ENCODE measurements around the gene CENPS. TPM values are rescaled to one million over a fixed set of nuclear protein-coding genes. Genes with fewer than 3 reads are reported as not detected.
"Not testable (repeated sequence)": the region's sequence is repeated elsewhere in the genome, so short reads cannot be mapped to it uniquely, and the experiment has no call there.

CENPS gene
- total RNA-seq, 2 donors from 2014 or later: 23.1 to 30.8 TPM

- Histone ChIP-seq H3K4me3 (ENCODE audit: low read length) (no peak overlapping the region), H3K4me1 (ENCODE audit: control insufficient read depth, insufficient read depth, low read length) (no peaks in the 10 kb centered on the region), H3K9ac (ENCODE audit: extremely low read depth, low read length, poor library complexity, severe bottlenecking) (no peak overlapping the region), H3K9me3 (ENCODE audit: control insufficient read depth, low read length) (peaks cover 8% of the 10 kb centered on the region), H3K36me3 (ENCODE audit: control insufficient read depth, insufficient read depth, low read length) (no peaks in the 10 kb centered on the region), H3K27ac (ENCODE audit: low read depth, low read length) (peak overlapping the region; percentile 2), H3K27me3 (ENCODE audit: control insufficient read depth, insufficient read depth, low read length, poor library complexity, severe bottlenecking) (no peaks in the 10 kb centered on the region)
- no peak overlapping the region for H3K27ac Mint-ChIP-seq
- H3K9me3 Mint-ChIP-seq: peaks cover 6% of the 10 kb centered on the region
- DNase-seq: peak; percentile 63
- H3K4me1 Mint-ChIP-seq: peaks cover 8% of the 10 kb centered on the region
- TF ChIP-seq, protein P1, sequence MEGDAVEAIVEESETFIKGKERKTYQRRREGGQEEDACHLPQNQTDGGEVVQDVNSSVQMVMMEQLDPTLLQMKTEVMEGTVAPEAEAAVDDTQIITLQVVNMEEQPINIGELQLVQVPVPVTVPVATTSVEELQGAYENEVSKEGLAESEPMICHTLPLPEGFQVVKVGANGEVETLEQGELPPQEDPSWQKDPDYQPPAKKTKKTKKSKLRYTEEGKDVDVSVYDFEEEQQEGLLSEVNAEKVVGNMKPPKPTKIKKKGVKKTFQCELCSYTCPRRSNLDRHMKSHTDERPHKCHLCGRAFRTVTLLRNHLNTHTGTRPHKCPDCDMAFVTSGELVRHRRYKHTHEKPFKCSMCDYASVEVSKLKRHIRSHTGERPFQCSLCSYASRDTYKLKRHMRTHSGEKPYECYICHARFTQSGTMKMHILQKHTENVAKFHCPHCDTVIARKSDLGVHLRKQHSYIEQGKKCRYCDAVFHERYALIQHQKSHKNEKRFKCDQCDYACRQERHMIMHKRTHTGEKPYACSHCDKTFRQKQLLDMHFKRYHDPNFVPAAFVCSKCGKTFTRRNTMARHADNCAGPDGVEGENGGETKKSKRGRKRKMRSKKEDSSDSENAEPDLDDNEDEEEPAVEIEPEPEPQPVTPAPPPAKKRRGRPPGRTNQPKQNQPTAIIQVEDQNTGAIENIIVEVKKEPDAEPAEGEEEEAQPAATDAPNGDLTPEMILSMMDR (conservative IDR thresholded peaks at IDR 0.05): no peak
- H3K36me3 Mint-ChIP-seq (ENCODE audit: low read depth): peaks cover 22% of the 10 kb centered on the region
- 43 to 52% methylated on average over 9 to 10 of the region's 10 CpGs for WGBS, 2 experiments (ENCODE audit: insufficient coverage in 1 of 2, insufficient read length in 1 of 2)
- H3K4me3 Mint-ChIP-seq: no peak overlapping the region
- no peaks in the 10 kb centered on the region for H3K27me3 Mint-ChIP-seq (ENCODE audit: insufficient read depth)
These were observed 21.1 kb downstream of the CENPS start for GRCh38 chr1:10451287-10451686.

- Histone ChIP-seq H3K9me3 (ENCODE audit: control insufficient read depth, low read length) (peaks cover 8% of the 10 kb centered on the region), H3K4me3 (ENCODE audit: low read length) (no peak overlapping the region), H3K36me3 (ENCODE audit: control insufficient read depth, insufficient read depth, low read length) (peaks cover 19% of the 10 kb centered on the region), H3K9ac (ENCODE audit: extremely low read depth, low read length, poor library complexity, severe bottlenecking) (no peak overlapping the region), H3K4me1 (ENCODE audit: control insufficient read depth, insufficient read depth, low read length) (no peaks in the 10 kb centered on the region), H3K27ac (ENCODE audit: low read depth, low read length) (no peak overlapping the region), H3K27me3 (ENCODE audit: control insufficient read depth, insufficient read depth, low read length, poor library complexity, severe bottlenecking) (no peaks in the 10 kb centered on the region)
- Mint-ChIP-seq H3K9me3 (peaks cover 6% of the 10 kb centered on the region), H3K27ac (no peak overlapping the region), H3K36me3 (ENCODE audit: low read depth) (peaks cover 36% of the 10 kb centered on the region), H3K27me3 (ENCODE audit: insufficient read depth) (no peaks in the 10 kb centered on the region), H3K4me1 (peaks cover 11% of the 10 kb centered on the region), H3K4me3 (no peak overlapping the region)
- 85 to 92% methylated on average over 3 to 5 of the region's 5 CpGs for WGBS, 2 experiments (ENCODE audit: insufficient coverage in 1 of 2, insufficient read length in 1 of 2)
- no peak for DNase-seq
- TF ChIP-seq, protein P1 (conservative IDR thresholded peaks at IDR 0.05): peak; percentile 54
These were observed 25.8 kb downstream of the CENPS start for GRCh38 chr1:10456048-10456447.

DNA sequence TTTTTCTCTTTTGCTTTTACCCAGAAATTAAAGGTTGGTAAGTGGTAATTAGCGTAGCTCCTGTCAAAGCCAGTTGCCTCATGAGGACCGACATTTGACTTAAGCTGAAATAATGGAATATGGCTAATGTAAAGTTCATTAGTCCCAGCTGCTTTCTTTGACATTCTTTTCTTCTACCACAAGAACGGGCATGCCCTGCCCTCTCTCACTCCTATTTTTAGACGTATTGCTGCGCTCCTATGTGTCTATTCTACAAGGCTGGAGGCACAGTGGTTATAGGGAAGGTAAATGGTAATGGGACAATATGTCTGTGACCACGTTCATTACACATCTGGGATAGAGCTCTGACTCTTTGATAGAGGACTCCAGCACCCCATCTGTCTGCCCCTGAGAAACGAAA is 26.4 kb downstream of the CENPS start:
- Histone ChIP-seq H3K9ac (ENCODE audit: extremely low read depth, low read length, poor library complexity, severe bottlenecking) (no peak overlapping the region), H3K27ac (ENCODE audit: low read depth, low read length) (peak overlapping the region; percentile 42), H3K36me3 (ENCODE audit: control insufficient read depth, insufficient read depth, low read length) (peaks cover 25% of the 10 kb centered on the region), H3K27me3 (ENCODE audit: control insufficient read depth, insufficient read depth, low read length, poor library complexity, severe bottlenecking) (no peaks in the 10 kb centered on the region), H3K9me3 (ENCODE audit: control insufficient read depth, low read length) (peaks cover 8% of the 10 kb centered on the region), H3K4me1 (ENCODE audit: control insufficient read depth, insufficient read depth, low read length) (no peaks in the 10 kb centered on the region), H3K4me3 (ENCODE audit: low read length) (no peak overlapping the region)
- Mint-ChIP-seq H3K27ac (no peak overlapping the region), H3K36me3 (ENCODE audit: low read depth) (peaks cover 42% of the 10 kb centered on the region), H3K27me3 (ENCODE audit: insufficient read depth) (no peaks in the 10 kb centered on the region), H3K4me1 (peaks cover 5% of the 10 kb centered on the region), H3K9me3 (peaks cover 6% of the 10 kb centered on the region), H3K4me3 (no peak overlapping the region)
- no peak for DNase-seq
- TF ChIP-seq, protein P1 (conservative IDR thresholded peaks at IDR 0.05): no peak
- WGBS, 2 experiments (ENCODE audit: insufficient coverage in 1 of 2, insufficient read length in 1 of 2): 95 to 100% methylated on average over 1 to 6 of the region's 7 CpGs

DNA sequence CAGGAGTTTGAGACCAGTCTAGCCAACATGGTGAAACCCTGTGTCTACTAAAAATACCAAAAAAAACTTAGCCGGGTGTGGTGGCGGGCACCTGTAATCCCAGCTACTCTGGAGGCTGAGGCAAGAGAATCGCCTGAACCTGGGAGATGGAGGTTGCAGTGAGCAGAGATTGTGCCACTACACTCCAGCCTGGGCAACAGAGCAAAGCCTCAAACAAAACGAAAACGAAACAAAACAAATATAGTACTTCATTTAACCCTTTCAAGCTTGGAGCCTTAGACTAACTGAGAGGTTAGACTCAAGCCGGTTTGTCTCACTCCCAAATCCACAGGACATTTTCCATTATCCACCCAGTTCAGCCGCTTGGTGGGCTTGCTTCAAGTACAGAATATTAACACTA is 27.2 kb downstream of the CENPS start:
- not testable (repeated sequence) for H3K27me3 ChIP-seq (ENCODE audit: control insufficient read depth, insufficient read depth, low read length, poor library complexity, severe bottlenecking); H3K4me3 Mint-ChIP-seq; H3K27ac ChIP-seq (ENCODE audit: low read depth, low read length); H3K27me3 Mint-ChIP-seq (ENCODE audit: insufficient read depth); H3K9me3 ChIP-seq (ENCODE audit: control insufficient read depth, low read length); DNase-seq; H3K4me1 ChIP-seq (ENCODE audit: control insufficient read depth, insufficient read depth, low read length); H3K4me1 Mint-ChIP-seq; H3K9ac ChIP-seq (ENCODE audit: extremely low read depth, low read length, poor library complexity, severe bottlenecking); H3K4me3 ChIP-seq (ENCODE audit: low read length); H3K9me3 Mint-ChIP-seq
- peaks cover 30% of the 10 kb centered on the region for H3K36me3 ChIP-seq (ENCODE audit: control insufficient read depth, insufficient read depth, low read length)
- 92 to 93% methylated on average over 6 to 7 of the region's 7 CpGs for WGBS, 2 experiments (ENCODE audit: insufficient coverage in 1 of 2, insufficient read length in 1 of 2)
- Mint-ChIP-seq H3K36me3 (ENCODE audit: low read depth) (peaks cover 48% of the 10 kb centered on the region), H3K27ac (peak overlapping the region; percentile 26)
